Esophagus squamous epithelium (tissue), 5 donors: Measurements from ENCODE around the gene TBX2. TPM values are rescaled to one million over a fixed set of nuclear protein-coding genes. Genes with fewer than 3 reads are reported as not detected.

Experiments used
- DNase-seq: peaks from one replicate; lab custom pipeline; 2025; lab: John Stamatoyannopoulos, UW
- H3K27ac ChIP-seq, 4 donors: fragments of 200-600 bp; sonication (generic); one replicate each; pipeline ENCODE4 v1.5.1; 2016 to 2019; ENCODE audit warnings: mild to moderate bottlenecking in 1 of 4
- H3K27me3 ChIP-seq, 4 donors: fragments of 200-600 bp; sonication (generic); 1 replicate in 3 of 4; 2 replicates in 1 of 4; pipeline versions ENCODE4 v1.5.1 to v1.6.0; 2017 to 2021; ENCODE audit warnings: antibody characterized with exemption in 1 of 4
- H3K36me3 ChIP-seq, 3 donors: fragments of 200-600 bp; sonication (generic); one replicate each; pipeline ENCODE4 v1.5.1; 2016 to 2019
- H3K4me1 ChIP-seq, 3 donors: fragments of 200-600 bp; sonication (generic); one replicate each; pipeline ENCODE4 v1.5.1; 2017 to 2019
- H3K4me3 ChIP-seq, 4 donors: fragments of 200-600 bp; sonication (generic); 1 replicate in 3 of 4; 2 replicates in 1 of 4; pipeline ENCODE4 v1.5.1; 2016 to 2019; ENCODE audit warnings: mild to moderate bottlenecking in 2 of 4, moderate library complexity in 1 of 4
- H3K9me3 ChIP-seq, 3 donors: fragments of 200-600 bp; sonication (generic); one replicate each; pipeline ENCODE4 v1.5.1; 2016 to 2019
- CTCF ChIP-seq, 6 experiments: fragments of 450-650 bp in 4 of 6; fragments of 200-600 bp in 2 of 6; sonication (generic) in 2 of 6; IDR thresholded peaks; one replicate each; pipeline ENCODE4 v1.5.1; 2016 to 2019; ENCODE audit warnings: antibody characterized with exemption in 6 of 6, mild to moderate bottlenecking in 4 of 6, moderate library complexity in 4 of 6
- POLR2A ChIP-seq, 4 donors: fragments of 450-650 bp; IDR thresholded peaks; one replicate each; pipeline ENCODE4 v1.6.1; 2017; ENCODE audit warnings: antibody characterized with exemption in 4 of 4, mild to moderate bottlenecking in 4 of 4, moderate library complexity in 3 of 4
- WGBS, 2 donors: methylation state at CpG; one replicate each; pipeline ENCODE4 v1.1.5; 2018; 5-methylcytosine and 5-hydroxymethylcytosine counted together
- intact Hi-C: fragments of 100-400 bp; cut with DNase I; formaldehyde crosslinking; loops from one replicate; pipeline ENCODE4 v1.15.0; 2022
- total RNA-seq, 4 donors: library from RNA; depleted of rRNA; stranded (reverse); fragments of >200 nt; gene quantifications; one replicate each; pipeline ENCODE4 v1.1.0, GENCODE V29; 2016
- donor health status: DM: yes; HTN: yes; CAD: no.

Gene TBX2
- total RNA-seq, 4 donors from 2014 or later = 2.2 to 13.4 (median 4.2) TPM

GRCh38 chr17:61381537-61381936, 18.1 kb upstream of the TBX2 start:
- Histone ChIP-seq H3K4me1 (no peaks in the 10 kb centered on the region), H3K27me3 (no peaks in the 10 kb centered on the region), H3K9me3 (no peaks in the 10 kb centered on the region), H3K4me3 (no peak overlapping the region), H3K27ac (peak overlapping the region in 1 of 4 donors; percentile 28), H3K36me3 (no peaks in the 10 kb centered on the region)
- 73 to 92% methylated on average over 4 to 5 of the region's 5 CpGs for WGBS, 2 donors
- intact Hi-C loops = no loop called here
- no peak for TF ChIP-seq POLR2A (IDR thresholded peaks at IDR 0.05)
- TF ChIP-seq CTCF (IDR thresholded peaks at IDR 0.05) = no peak
- no peak for DNase-seq

- intact Hi-C loops = no loop called here
- no peak for TF ChIP-seq CTCF (IDR thresholded peaks at IDR 0.05)
- TF ChIP-seq POLR2A (IDR thresholded peaks at IDR 0.05) = no peak
- no peak for DNase-seq
- H3K4me3 ChIP-seq = no peak overlapping the region
- no peaks in the 10 kb centered on the region for H3K36me3 ChIP-seq
- H3K4me1 ChIP-seq = no peaks in the 10 kb centered on the region
- 65 to 77% methylated on average over 5 to 6 of the region's 16 CpGs for WGBS, 2 donors
- no peaks in the 10 kb centered on the region for H3K9me3 ChIP-seq
- H3K27me3 ChIP-seq = no peaks in the 10 kb centered on the region
- peak overlapping the region in 1 of 4 donors; percentile 17 for H3K27ac ChIP-seq
Measured at GRCh38 chr17:61382796-61383688, 16.6 kb upstream of the TBX2 start.

- peak overlapping the region in 2 of 4 donors; percentile 26 to 33 for H3K27ac ChIP-seq
- TF ChIP-seq CTCF (IDR thresholded peaks at IDR 0.05) = no peak
- TF ChIP-seq POLR2A (IDR thresholded peaks at IDR 0.05) = no peak
- H3K9me3 ChIP-seq = no peaks in the 10 kb centered on the region
- no peaks in the 10 kb centered on the region for H3K36me3 ChIP-seq
- no peak overlapping the region for H3K4me3 ChIP-seq
- WGBS, 2 donors = 75 to 89% methylated on average over 6 to 8 of the region's 18 CpGs
- H3K27me3 ChIP-seq = no peaks in the 10 kb centered on the region
- intact Hi-C loops = no loop called here
- no peaks in the 10 kb centered on the region for H3K4me1 ChIP-seq
- DNase-seq = no peak
Measured at GRCh38 chr17:61383689-61384201, 15.9 kb upstream of the TBX2 start.

GRCh38 chr17:61384354-61384691, 15.3 kb upstream of the TBX2 start:
- intact Hi-C loops = no loop called here
- TF ChIP-seq POLR2A (IDR thresholded peaks at IDR 0.05) (no peak), CTCF (IDR thresholded peaks at IDR 0.05) (no peak)
- Histone ChIP-seq H3K36me3 (no peaks in the 10 kb centered on the region), H3K4me1 (peaks cover 0 to under 1% (median 0%) of the 10 kb centered on the region in 3 donors), H3K27me3 (peaks cover 0 to 5% (median 0%) of the 10 kb centered on the region in 4 donors), H3K27ac (peak overlapping the region in 2 of 4 donors; percentile 26 to 33), H3K4me3 (no peak overlapping the region), H3K9me3 (no peaks in the 10 kb centered on the region)
- WGBS, 2 donors = 88 to 96% methylated on average over 2 to 7 of the region's 8 CpGs
- DNase-seq = no peak
